ENCODE measurements around the gene LOXL1.

DNA sequence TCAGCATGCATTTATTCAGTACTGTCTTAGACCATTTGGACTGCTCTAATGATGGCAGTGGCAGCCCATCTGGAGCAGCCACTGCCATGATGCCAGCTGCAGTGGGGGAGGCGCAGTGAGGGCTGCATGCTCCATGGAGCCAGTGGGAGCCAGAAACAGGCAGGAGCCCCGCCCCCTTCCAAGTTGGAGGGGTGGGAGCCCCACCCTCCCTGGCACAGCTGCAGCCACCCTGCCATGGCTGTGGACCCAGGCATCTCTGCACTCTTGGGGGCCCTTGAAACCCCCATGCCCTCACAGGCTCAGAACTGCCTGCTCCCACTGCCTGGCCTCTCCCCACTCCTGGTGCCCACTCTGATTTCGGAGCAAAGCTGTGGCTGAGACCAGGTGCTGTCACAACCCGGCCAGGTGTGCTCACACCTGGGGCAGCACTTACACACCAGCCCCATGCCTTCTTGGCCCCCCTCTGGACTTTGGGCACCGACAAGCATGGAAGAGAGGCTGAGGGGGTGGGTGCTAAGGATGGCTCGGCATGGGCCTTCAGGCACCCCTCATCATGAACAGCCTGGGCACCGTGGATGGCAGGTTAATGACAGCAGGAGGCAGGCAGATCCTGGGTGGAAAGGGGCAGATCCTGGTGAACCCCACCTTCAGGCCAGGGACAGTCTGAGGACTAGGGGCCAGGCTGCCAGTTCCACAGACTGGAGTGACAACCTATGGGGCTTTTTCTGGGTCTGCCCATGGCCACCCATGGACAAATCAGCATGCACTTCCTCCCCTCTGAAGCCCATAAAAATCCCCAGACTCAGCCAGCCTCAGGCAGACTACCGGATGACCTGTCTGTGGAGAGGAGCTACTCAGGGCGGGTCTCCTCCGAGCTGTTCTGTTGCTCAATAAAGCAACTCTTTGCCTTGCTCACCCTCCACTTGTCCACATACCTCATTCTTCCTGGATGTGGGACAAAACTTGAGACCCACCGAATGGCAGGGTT, 34.6 kb upstream of the LOXL1 start:
- TF ChIP-seq CTCF (IDR thresholded peaks at IDR 0.05) (no peak), EZH2 (IDR thresholded peaks at IDR 0.05; ENCODE audit: borderline replicate concordance, insufficient read depth, low read depth, low read length, poor library complexity, severe bottlenecking) (no peak)

All from B cell (primary cell).